HCEC 1CT (cell line): ENCODE results near the gene TMPRSS5.
A peak's percentile ranks its signal among the peaks of the same experiment; 100 is the strongest.
"Not testable (repeated sequence)": the region's sequence is repeated elsewhere in the genome, so short reads cannot be mapped to it uniquely, and the experiment has no call there.

Source experiments
- DNase-seq: peaks from one replicate; pipeline ENCODE4 v3.0.0-alpha.2; 2017

TMPRSS5 gene

GRCh38 chr11:113705871-113706655, at the start of gene TMPRSS5:
TSS of gene TMPRSS5 (minus strand) at chr11:113706308. CDS start at chr11:113706224, 84 bp downstream.
- DNase-seq = no peak

GRCh38 chr11:113752932-113753331, 46.8 kb upstream of the TMPRSS5 start:
- DNase-seq = no peak

GRCh38 chr11:113736323-113736722, 30.2 kb upstream of the TMPRSS5 start:
- no peak for DNase-seq

- DNase-seq = no peak
Measured at GRCh38 chr11:113732092-113732491, 26.0 kb upstream of the TMPRSS5 start.

- DNase-seq = peak; percentile 43
Measured at GRCh38 chr11:113730887-113731726, 25.0 kb upstream of the TMPRSS5 start.

GRCh38 chr11:113729456-113729855, 23.3 kb upstream of the TMPRSS5 start:
- DNase-seq = no peak

- peak; percentile 5 for DNase-seq
Measured at GRCh38 chr11:113728814-113729213, 22.7 kb upstream of the TMPRSS5 start.

- DNase-seq = no peak
Measured at GRCh38 chr11:113725913-113726312, 19.8 kb upstream of the TMPRSS5 start.

- DNase-seq = no peak
Measured at GRCh38 chr11:113725407-113725806, 19.3 kb upstream of the TMPRSS5 start.

- no peak for DNase-seq
Measured at GRCh38 chr11:113724778-113725177, 18.7 kb upstream of the TMPRSS5 start.

GRCh38 chr11:113723787-113724186, 17.7 kb upstream of the TMPRSS5 start:
- no peak for DNase-seq

GRCh38 chr11:113722934-113723333, 16.8 kb upstream of the TMPRSS5 start:
- DNase-seq = no peak

- DNase-seq = no peak
Measured at GRCh38 chr11:113722221-113722620, 16.1 kb upstream of the TMPRSS5 start.

GRCh38 chr11:113721462-113722066, 15.5 kb upstream of the TMPRSS5 start:
- no peak for DNase-seq

- not testable (repeated sequence) for DNase-seq
Measured at GRCh38 chr11:113720478-113720877, 14.4 kb upstream of the TMPRSS5 start.

- no peak for DNase-seq
Measured at GRCh38 chr11:113715882-113716625, 9.9 kb upstream of the TMPRSS5 start.

- no peak for DNase-seq
Measured at GRCh38 chr11:113715273-113715672, 9.2 kb upstream of the TMPRSS5 start.

GRCh38 chr11:113710989-113711388, 4.9 kb upstream of the TMPRSS5 start:
- no peak for DNase-seq

GRCh38 chr11:113703551-113703950, 2.6 kb downstream of the TMPRSS5 start:
- not testable (repeated sequence) for DNase-seq

GRCh38 chr11:113701491-113701890, 4.6 kb downstream of the TMPRSS5 start:
- DNase-seq = no peak

- DNase-seq = no peak
Measured at GRCh38 chr11:113698515-113698914, 7.6 kb downstream of the TMPRSS5 start.

- no peak for DNase-seq
Measured at GRCh38 chr11:113697756-113698407, 8.2 kb downstream of the TMPRSS5 start.
